CD1c-positive myeloid dendritic cell (primary cell): ENCODE results near the gene LTA4H.
A peak's percentile ranks its signal among the peaks of the same experiment; 100 is the strongest.

Experiments
- DNase-seq: peaks from one replicate; pipeline ENCODE4 v3.0.0-alpha.2; 2016; ENCODE audit errors: extremely low spot score

The LTA4H gene

GRCh38 chr12:96057986-96058553 lies 22.7 kb upstream of the LTA4H start:
- DNase-seq: peak; percentile 38

DNA sequence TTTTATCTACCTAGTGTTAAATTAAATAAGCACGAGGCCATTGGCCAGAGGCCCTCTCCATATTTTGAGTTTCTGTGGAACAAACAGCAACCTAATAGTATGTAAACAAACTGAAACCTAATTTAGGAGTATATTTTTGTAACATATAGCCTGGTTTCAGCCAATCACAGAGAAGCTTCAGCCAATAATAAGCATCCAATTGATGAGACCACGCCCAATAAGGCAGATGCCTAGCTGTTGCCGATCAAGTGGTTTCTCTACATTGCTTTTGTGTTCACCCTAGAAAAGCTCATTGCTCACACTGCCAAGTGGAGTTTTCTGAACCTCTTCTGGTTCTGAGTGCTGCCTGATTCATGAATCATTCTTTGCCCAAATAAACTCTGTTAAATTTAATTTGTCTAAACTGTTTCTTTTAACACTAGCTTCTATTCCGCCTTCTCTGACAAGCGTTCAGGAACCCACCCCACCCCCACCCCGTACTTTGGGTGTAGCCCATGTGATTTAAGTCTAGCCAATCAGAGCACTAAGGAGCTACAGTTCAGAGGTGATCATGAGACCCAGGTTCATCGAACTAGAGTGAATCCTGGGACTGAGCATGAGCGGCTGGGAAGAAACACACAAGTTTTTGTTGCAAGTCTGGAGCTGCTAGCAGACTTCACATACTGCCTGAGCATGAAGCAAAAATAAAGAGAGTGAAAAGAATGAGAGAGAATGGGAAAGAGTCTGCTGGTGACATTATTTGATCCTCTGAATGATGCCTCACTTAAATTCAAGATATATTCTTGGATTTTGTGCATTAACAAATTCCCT lies 21.5 kb upstream of the LTA4H start:
- DNase-seq: no peak

GRCh38 chr12:96054244-96054610 lies 18.8 kb upstream of the LTA4H start:
- peak; percentile 80 for DNase-seq

GRCh38 chr12:96053476-96054243 lies 18.3 kb upstream of the LTA4H start:
- DNase-seq: no peak

- no peak for DNase-seq
Measured at GRCh38 chr12:96051756-96052485, 16.5 kb upstream of the LTA4H start.

- no peak for DNase-seq
Measured at GRCh38 chr12:96050139-96050538, 14.8 kb upstream of the LTA4H start.

DNA sequence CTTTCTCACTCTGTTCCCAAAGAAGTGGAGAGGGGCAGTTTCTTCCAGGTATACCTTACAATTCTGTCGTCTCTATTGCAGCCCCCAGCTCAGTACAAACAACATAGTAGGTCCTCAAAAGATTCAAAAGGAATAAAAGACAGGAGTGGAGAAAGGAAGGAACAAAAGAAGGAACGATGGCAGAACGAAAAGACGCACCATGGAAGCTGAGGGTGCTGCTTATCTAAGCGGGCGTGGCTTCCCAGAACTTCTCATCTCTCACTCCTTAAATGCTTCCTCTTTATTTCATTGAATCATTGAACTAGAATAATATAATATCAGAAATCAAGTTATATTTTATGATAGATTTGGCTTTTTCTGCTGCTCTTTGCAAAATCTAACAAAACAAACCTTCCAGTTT lies 13.7 kb upstream of the LTA4H start:
- peak; percentile 44 for DNase-seq

DNA sequence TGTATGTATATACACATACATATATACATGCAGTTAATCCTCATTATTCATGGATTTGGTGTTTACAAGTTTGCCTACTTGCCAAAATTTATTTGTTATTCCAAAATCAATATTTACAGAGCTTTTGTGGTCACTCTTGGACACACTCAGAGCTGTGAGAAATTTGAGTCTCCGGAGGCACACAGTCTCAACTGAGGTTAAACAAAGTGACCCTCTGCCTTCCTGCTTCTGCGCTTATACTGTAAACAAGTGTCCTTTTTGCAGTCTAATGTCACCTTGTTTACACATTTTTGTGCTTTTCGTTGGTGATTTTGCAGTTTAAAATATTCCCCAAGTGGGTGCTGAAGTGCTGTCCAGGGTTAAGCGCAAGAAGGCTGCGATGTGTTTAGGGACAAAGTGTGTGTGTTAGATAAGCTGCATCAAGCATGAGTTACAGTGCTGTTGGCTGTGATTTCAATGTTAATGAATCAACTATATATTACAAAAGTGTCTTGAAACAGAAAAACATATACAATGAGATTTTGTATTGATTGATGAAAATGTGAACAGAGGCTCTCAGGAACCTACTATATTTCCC lies 13.1 kb upstream of the LTA4H start:
- no peak for DNase-seq

DNA sequence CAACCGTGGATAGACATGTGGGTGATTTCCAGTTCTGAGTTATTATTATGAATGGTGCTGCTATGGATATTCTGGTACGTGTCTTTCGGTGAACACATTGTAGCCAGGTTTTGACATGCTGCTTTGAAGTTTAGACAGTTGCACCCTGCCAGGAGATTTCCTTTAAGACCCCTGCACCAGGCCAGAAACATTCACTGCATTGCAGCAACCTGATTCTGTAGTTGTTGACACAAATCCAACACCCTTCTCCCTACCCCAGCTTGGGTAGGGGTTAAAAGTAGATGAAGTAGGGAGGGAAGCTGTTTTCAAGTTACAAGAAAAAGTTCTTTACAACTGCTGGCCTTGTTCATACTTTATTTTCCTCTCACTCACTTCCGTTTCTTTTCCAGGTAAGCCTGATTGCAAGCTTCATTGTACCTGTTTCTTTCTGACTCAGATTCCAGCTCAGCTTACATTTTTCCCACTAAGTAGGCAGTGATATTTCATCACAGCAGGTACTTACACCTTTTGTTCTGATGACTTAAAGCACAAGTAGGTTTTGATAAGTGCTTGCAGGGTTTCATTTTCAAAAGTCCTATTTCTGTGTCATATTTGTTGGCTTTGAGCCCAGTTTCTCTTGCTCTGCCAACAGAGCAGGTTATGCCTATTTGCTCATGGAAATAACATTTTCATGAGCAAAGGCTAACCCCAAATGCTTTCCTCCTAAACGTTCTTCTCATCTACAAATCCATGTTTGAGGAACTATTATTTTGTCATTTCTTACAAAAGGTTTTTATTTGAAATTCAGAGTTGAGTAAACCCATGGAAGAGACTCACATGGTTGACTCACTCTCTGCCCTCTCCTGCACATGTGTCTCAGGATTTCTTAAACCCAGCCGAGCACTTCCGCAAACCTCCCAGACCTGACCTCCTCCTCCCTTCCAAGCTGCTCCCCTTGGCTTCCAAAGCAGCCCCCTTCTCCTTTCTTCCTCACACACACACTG lies 12.1 kb upstream of the LTA4H start:
- DNase-seq: peak; percentile 86

DNA sequence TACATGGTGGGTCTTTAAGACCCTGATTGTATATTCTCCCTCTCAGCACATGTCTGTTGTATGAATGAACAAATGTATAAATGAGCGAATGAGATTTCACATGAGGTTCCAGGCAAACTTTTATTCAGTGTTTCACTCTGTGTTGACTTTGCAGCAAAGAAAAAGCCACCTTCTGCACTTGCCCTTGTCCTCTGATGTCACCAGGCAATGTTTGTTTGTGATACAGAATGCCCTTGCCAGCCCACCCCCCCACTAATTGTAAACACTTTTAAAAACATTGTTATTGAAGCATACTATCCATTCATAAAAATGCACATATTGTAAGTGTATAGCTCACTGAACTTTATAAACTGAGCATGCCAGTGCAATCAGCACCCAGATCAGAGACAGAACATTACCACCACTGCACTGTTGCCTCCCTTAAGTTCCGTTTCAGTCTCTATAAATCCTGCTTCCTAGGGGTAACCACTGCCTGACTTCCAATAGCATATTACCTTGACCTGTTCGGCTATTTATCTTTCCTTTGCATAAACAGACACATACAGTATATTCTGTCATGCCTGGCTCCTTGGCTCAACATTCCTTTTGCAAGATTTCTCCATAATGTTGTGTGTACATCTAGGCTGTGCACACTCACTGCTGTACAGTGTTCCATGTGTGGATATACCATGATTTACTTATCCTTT lies 11.3 kb upstream of the LTA4H start:
- DNase-seq: no peak

DNA sequence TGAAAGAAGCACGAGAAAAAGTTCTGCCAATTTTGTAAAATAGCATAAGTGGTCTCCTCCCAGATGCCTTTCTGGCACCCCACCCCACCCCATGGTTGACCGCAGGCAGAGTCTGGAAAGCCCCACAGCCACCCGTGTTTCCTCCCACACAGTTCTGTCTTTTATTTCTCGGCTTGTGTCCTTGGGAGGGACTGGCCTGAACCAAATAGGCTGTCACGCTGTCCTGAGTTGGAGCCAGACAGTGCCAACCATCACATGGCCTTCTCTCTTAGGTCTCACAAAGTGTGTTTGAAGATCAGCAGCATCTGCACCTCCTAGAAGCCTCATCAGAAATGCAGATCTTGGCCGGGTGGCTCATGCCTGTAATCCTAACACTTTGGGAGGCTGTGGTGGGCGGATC lies 10.2 kb upstream of the LTA4H start:
- DNase-seq: peak; percentile 56

DNA sequence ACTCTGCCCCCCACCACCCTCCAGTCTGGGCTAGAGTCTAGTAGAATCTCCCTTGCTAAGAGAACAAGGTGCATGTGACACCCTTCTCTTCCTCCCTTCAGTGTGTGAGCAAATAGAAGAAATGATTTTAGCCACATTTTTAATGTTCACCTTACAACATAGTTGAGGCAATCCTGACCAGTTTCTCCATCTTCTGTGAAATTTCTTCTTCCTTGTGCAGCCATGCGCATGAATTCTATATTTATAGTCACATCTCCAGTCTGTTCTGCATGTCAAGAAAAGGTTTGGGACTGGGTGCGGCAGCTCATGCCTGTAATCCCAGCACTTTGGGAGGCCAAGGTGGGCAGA lies 9.5 kb upstream of the LTA4H start:
- peak; percentile 33 for DNase-seq

- peak; percentile 62 for DNase-seq
Measured at GRCh38 chr12:96044017-96044942, 8.9 kb upstream of the LTA4H start.

DNA sequence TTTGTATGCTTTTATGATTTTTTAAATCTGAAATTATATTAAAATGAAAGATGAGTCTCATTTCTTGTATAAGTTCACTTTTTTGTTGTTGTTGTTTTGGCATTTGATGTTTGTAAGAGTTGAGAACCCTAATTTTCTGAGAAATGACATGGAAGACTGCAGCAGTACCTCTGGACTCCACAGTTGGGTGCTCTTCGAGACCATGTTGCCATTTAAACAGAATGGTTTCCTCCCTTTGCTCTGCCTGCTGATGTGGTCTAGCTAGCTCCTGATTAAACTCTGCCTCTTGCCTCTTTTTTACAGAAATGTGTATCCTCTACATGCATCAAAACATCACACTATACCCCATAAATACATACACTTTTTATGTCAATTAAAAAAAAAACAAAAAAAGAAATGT lies 5.8 kb upstream of the LTA4H start:
- no peak for DNase-seq

- DNase-seq: no peak
Measured at GRCh38 chr12:96040305-96041133, 5.1 kb upstream of the LTA4H start.

- DNase-seq: no peak
Measured at GRCh38 chr12:96039516-96039915, 4.1 kb upstream of the LTA4H start.

- no peak for DNase-seq
Measured at GRCh38 chr12:96036765-96037455, 1.5 kb upstream of the LTA4H start.
